HepG2 (cell line): ENCODE measurements around the gene CCDC74B. TPM values are rescaled to one million over a fixed set of nuclear protein-coding genes. Genes with fewer than 3 reads are reported as not detected.
"Not testable (repeated sequence)": the region's sequence is repeated elsewhere in the genome, so short reads cannot be mapped to it uniquely, and the experiment has no call there.

Experiments
- ATAC-seq: fragments of 200-7000 bp; cut with Tn5 transposase; 3 replicates; pipeline ENCODE4 v1.9.1; 2020; ENCODE audit warnings: mild to moderate bottlenecking, moderate library complexity
- BruUV-seq: library from RNA; stranded (reverse); fragments of 400-500 nt; replicated peaks from 2 replicates; lab custom pipeline; 2021; lab: Mats Ljungman, UMichigan
- CTCF ChIA-PET: fragments of 300-600 bp; formaldehyde crosslinking; extraction: SDS; loops from one replicate; lab custom pipeline; 2021; ENCODE audit warnings: low total read pairs, inconsistent platforms, low intra/inter-chr PET ratio; lab: Yijun Ruan, JAX
- POLR2A ChIA-PET: fragments of 350-600 bp; sonication (Branson Sonifier 250); formaldehyde crosslinking; loops from one replicate; lab custom pipeline; 2020; ENCODE audit warnings: antibody characterized with exemption, inconsistent platforms; lab: Yijun Ruan, JAX
- DNase-seq: peaks from one replicate; pipeline ENCODE4 v3.0.0-alpha.2; 2015; ENCODE audit warnings: low spot score
- FAIRE-seq: peaks from 3 replicates; lab custom pipeline; 2011; peaks lifted over from hg19 to GRCh38; lab: Jason Lieb, UNC
- H2AFZ ChIP-seq: one replicate; pipeline ENCODE4 v1.6.1; 2011; ENCODE audit warnings: low read length, inconsistent platforms
- H3K27ac ChIP-seq: fragments of 300-600 bp; 3 replicates; pipeline ENCODE4 v1.8.0; 2011; ENCODE audit warnings: mixed run types, mild to moderate bottlenecking, mixed read lengths, low read length, inconsistent platforms; ENCODE audit not compliant: insufficient read depth; ENCODE audit errors: extremely low read length
- H3K27me3 ChIP-seq, 2 experiments: fragments of 200-600 bp in 1 of 2; 2 replicates in 1 of 2; 3 replicates in 1 of 2; pipeline versions ENCODE4 v1.6.0 to v1.8.0; 2011; ENCODE audit warnings: low read length in 2 of 2, mild to moderate bottlenecking in 2 of 2, moderate library complexity in 2 of 2, inconsistent platforms in 1 of 2; ENCODE audit not compliant: insufficient read depth in 2 of 2, control insufficient read depth in 1 of 2
- H3K36me3 ChIP-seq, 2 experiments: fragments of 200-600 bp in 1 of 2; replicated peaks in 1 of 2; 2 replicates in 1 of 2; 3 replicates in 1 of 2; pipeline versions ENCODE4 v1.5.1 to v1.8.0; 2011; ENCODE audit warnings: low read length in 2 of 2, inconsistent platforms in 1 of 2; ENCODE audit not compliant: insufficient read depth in 2 of 2, control insufficient read depth in 1 of 2
- H3K4me1 ChIP-seq: 2 replicates; pipeline ENCODE4 v1.5.1; 2012; ENCODE audit warnings: low read length, inconsistent platforms; ENCODE audit not compliant: insufficient read depth
- H3K4me2 ChIP-seq: 2 replicates; pipeline ENCODE4 v1.6.0; 2011; ENCODE audit warnings: low read depth, low read length, inconsistent platforms
- H3K4me3 ChIP-seq, 3 experiments: fragments of 200-600 bp in 1 of 3; sonication (generic), shearing (Covaris generic) in 1 of 3; replicated peaks in 1 of 3; 2 replicates each; pipeline ENCODE4 v1.5.1; 2011 to 2016; ENCODE audit warnings: low read length in 3 of 3, inconsistent platforms in 2 of 3, low read depth in 2 of 3, mild to moderate bottlenecking in 2 of 3, control low read depth in 1 of 3, mixed read lengths in 1 of 3; ENCODE audit not compliant: insufficient read depth in 1 of 3
- H3K79me2 ChIP-seq: one replicate; pipeline ENCODE4 v1.6.1; 2011; ENCODE audit warnings: low read length, inconsistent platforms; ENCODE audit not compliant: insufficient read depth
- H3K9ac ChIP-seq: 2 replicates; pipeline ENCODE4 v1.6.0; 2011; ENCODE audit warnings: mild to moderate bottlenecking, low read depth, low read length, inconsistent platforms; ENCODE audit not compliant: insufficient read depth
- H3K9me3 ChIP-seq: 2 replicates; pipeline ENCODE4 v1.5.1; 2012; ENCODE audit warnings: mild to moderate bottlenecking, low read length
- H4K20me1 ChIP-seq: 2 replicates; pipeline ENCODE4 v1.6.0; 2011; ENCODE audit warnings: inconsistent platforms, mild to moderate bottlenecking, low read length, moderate library complexity; ENCODE audit not compliant: insufficient read depth
- AGO2 ChIP-seq: fragments of 200-400 bp; formaldehyde crosslinking; optimal IDR thresholded peaks from 2 replicates; pipeline ENCODE3; 2017; ENCODE audit warnings: mild to moderate bottlenecking, low read depth, low read length, moderate library complexity
- CTCF ChIP-seq: sonication (generic); formaldehyde crosslinking; IDR thresholded peaks from 2 replicates; pipeline ENCODE4 v1.5.0; 2020; ENCODE audit warnings: mild to moderate bottlenecking, missing genetic modification reagents, moderate library complexity
- DR1 ChIP-seq: sonication (generic); formaldehyde crosslinking; IDR thresholded peaks from 2 replicates; pipeline ENCODE4 v1.8.0; 2021; ENCODE audit warnings: mild to moderate bottlenecking, missing genetic modification reagents, inconsistent platforms
- GABPB1 ChIP-seq: IDR thresholded peaks from 2 replicates; pipeline ENCODE4 v1.6.1; 2016; ENCODE audit warnings: mild to moderate bottlenecking, missing genetic modification reagents, moderate library complexity, missing compliant biosample characterization
- IRF9 ChIP-seq: sonication (generic); formaldehyde crosslinking; IDR thresholded peaks from 2 replicates; pipeline ENCODE4 v1.8.0; 2022; ENCODE audit warnings: missing genetic modification reagents, mild to moderate bottlenecking, borderline replicate concordance
- KDM5B ChIP-seq: sonication (generic); formaldehyde crosslinking; IDR thresholded peaks from 2 replicates; pipeline ENCODE4 v1.4.0; 2020; ENCODE audit warnings: missing genetic modification reagents, mild to moderate bottlenecking, borderline replicate concordance
- PATZ1 ChIP-seq: sonication (generic); formaldehyde crosslinking; IDR thresholded peaks from 2 replicates; pipeline ENCODE4 v1.4.0; 2020; ENCODE audit warnings: missing genetic modification reagents
- RBM22 ChIP-seq: fragments of 200-400 bp; formaldehyde crosslinking; optimal IDR thresholded peaks from 2 replicates; pipeline ENCODE3; 2017; ENCODE audit warnings: mild to moderate bottlenecking, low read length, moderate library complexity
- SMC3 ChIP-seq: IDR thresholded peaks from 2 replicates; pipeline ENCODE4 v1.6.1; 2011; ENCODE audit warnings: low read length, improper control_type of control experiment
- STAG1 ChIP-seq: sonication (generic); formaldehyde crosslinking; IDR thresholded peaks from 2 replicates; pipeline ENCODE4 v1.4.0; 2020; ENCODE audit warnings: missing genetic modification reagents
- ZNF687 ChIP-seq: sonication (generic); formaldehyde crosslinking; IDR thresholded peaks from 2 replicates; pipeline ENCODE4 v1.5.1; 2020; ENCODE audit warnings: mild to moderate bottlenecking, missing genetic modification reagents, moderate library complexity
- WGBS: methylation state at CpG from one replicate; pipeline ENCODE4 v1.1.6; 2017; ENCODE audit warnings: low lambda C conversion rate; 5-methylcytosine and 5-hydroxymethylcytosine counted together
- in situ Hi-C: cut with HindIII; loops from 2 replicates; pipeline ENCODE4 v1.10.0; 2017; ENCODE audit warnings: low pct_unique_long_range_greater_than_20kb; ENCODE audit not compliant: extremely low pct_ligation_motif_present
- intact Hi-C: fragments of 100-400 bp; cut with micrococcal nuclease; formaldehyde crosslinking; loops from one replicate; pipeline ENCODE4 v1.10.0; 2022; ENCODE audit not compliant: unreplicated experiment
- polyA plus RNA-seq, 8 experiments: library from polyadenylated mRNA; depleted of rRNA in 3 of 8; stranded (reverse) in 7 of 8; unstranded in 1 of 8; fragments of >200 nt; fragmentation: Illumina TruSeq in 4 of 8; extraction: Trizol in 4 of 8; gene quantifications; 2 replicates each; pipeline versions ENCODE4 v1.2.1 to v1.2.3, GENCODE V29; 2011 to 2016; ENCODE audit warnings: low read depth in 4 of 8, missing spikeins in 1 of 8, mixed read lengths in 1 of 8; ENCODE audit not compliant: insufficient read depth in 1 of 8
- total RNA-seq, 5 experiments: library from RNA; depleted of rRNA; stranded (reverse); fragments of >200 nt; fragmentation: Illumina TruSeq; extraction: Trizol; gene quantifications; 2 replicates each; pipeline ENCODE4 v1.2.3, GENCODE V29; 2016; ENCODE audit warnings: low read depth in 1 of 5

Gene CCDC74B
- total and polyA plus RNA-seq, 2 of the 13 experiments (the other 11 are each of a cell fraction or from before 2014, with no cell fraction given): 0.07 to 0.11 TPM

GRCh38 chr2:130155956-130156623 is 11.2 kb upstream of the CCDC74B start:
- ChIA-PET CTCF (interaction anchor here (2.5 kb wide), 1 partner anchor 176 kb away, joined by 14 read pairs; no protein-coding TSS in a partner anchor), POLR2A (interaction anchor here (1.1 kb wide), 2 partner anchors 25 to 186 kb away, joined by 3 to 5 read pairs; partner anchors contain the start of genes IMP4 and SMPD4)
- in situ Hi-C loops (loop anchor here (10.0 kb wide), 1 partner anchor 179 kb away; no protein-coding TSS in a partner anchor), intact Hi-C loops (loop anchor here (1.0 to 5.0 kb wide), 2 partner anchors 176 to 219 kb away; no protein-coding TSS in a partner anchor)
- not testable (repeated sequence) for H2AFZ ChIP-seq, H3K27ac ChIP-seq, H3K4me1 ChIP-seq, BruUV-seq, H3K27me3 ChIP-seq, H3K4me3 ChIP-seq, H3K79me2 ChIP-seq, H3K9ac ChIP-seq, H4K20me1 ChIP-seq, H3K9me3 ChIP-seq, H3K4me2 ChIP-seq
- peak; percentile 71 for ATAC-seq
- peak; percentile 84 for FAIRE-seq
- H3K36me3 ChIP-seq: peaks cover 16 to 49% of the 10 kb centered on the region in 2 experiments; a peak in 4 of 5 replicates
- peak; percentile 69 for DNase-seq
- WGBS: 83% methylated on average over 14 of the region's 16 CpGs
- TF ChIP-seq KDM5B (CRISPR knock-in tag): 0 out of 2 replicates have a peak, but pooled peaks have one; percentile 42
- peak; percentile 38 for TF ChIP-seq SMC3
- peak; percentile 18; the same call in 1 of the 2 replicates for TF ChIP-seq PATZ1 (CRISPR knock-in tag)
- peak; percentile 27; the same call in 1 of the 2 replicates for TF ChIP-seq IRF9
- 0 out of 2 replicates have a peak, but pooled peaks have one; percentile 28 for TF ChIP-seq DR1 (CRISPR knock-in tag)
- TF ChIP-seq CTCF (CRISPR knock-in tag): peak; percentile 70
- peak; percentile 24; the same call in 1 of the 2 replicates for TF ChIP-seq ZNF687
- TF ChIP-seq RBM22: peak; percentile 34
- TF ChIP-seq STAG1 (CRISPR knock-in tag): peak; percentile 66
- TF ChIP-seq AGO2: peak; percentile 65
- TF ChIP-seq GABPB1 (CRISPR knock-in tag): 0 out of 2 replicates have a peak, but pooled peaks have one; percentile 18
